ENCODE measurements around the gene FBXW5. TPM values are rescaled to one million over a fixed set of nuclear protein-coding genes. Genes with fewer than 3 reads are reported as not detected.

Gene FBXW5
- total RNA-seq, 2 donors from 2014 or later = 203 to 233 TPM

- Histone ChIP-seq H3K27me3 (no peaks in the 10 kb centered on the region), H3K9me3 (no peaks in the 10 kb centered on the region), H3K36me3 (no peaks in the 10 kb centered on the region), H3K4me1 (peaks cover 0 to 50% of the 10 kb centered on the region in 2 donors), H3K27ac (no peak overlapping the region), H3K4me3 (peak overlapping the region; percentile 6 to 32)
- TF ChIP-seq CTCF (IDR thresholded peaks at IDR 0.05) = no peak
- no peak for DNase-seq (ENCODE audit: low spot score)
Observed at GRCh38 chr9:136985853-136986252, 41.3 kb upstream of the FBXW5 start.

GRCh38 chr9:136985027-136985602 is 40.6 kb upstream of the FBXW5 start:
- Histone ChIP-seq H3K9me3 (no peaks in the 10 kb centered on the region), H3K27me3 (no peaks in the 10 kb centered on the region), H3K36me3 (no peaks in the 10 kb centered on the region), H3K4me1 (peaks cover 0 to 58% of the 10 kb centered on the region in 2 donors), H3K4me3 (peak overlapping the region; percentile 5 to 32), H3K27ac (no peak overlapping the region)
- TF ChIP-seq CTCF (IDR thresholded peaks at IDR 0.05) = no peak
- DNase-seq (ENCODE audit: low spot score) = no peak

GRCh38 chr9:136984464-136985026 is 40.0 kb upstream of the FBXW5 start:
- no peak overlapping the region for H3K4me3 ChIP-seq
- H3K27ac ChIP-seq = no peak overlapping the region
- no peaks in the 10 kb centered on the region for H3K36me3 ChIP-seq
- H3K4me1 ChIP-seq = peaks cover 0 to 63% of the 10 kb centered on the region in 2 donors
- no peak for TF ChIP-seq CTCF (IDR thresholded peaks at IDR 0.05)
- no peaks in the 10 kb centered on the region for H3K27me3 ChIP-seq
- H3K9me3 ChIP-seq = no peaks in the 10 kb centered on the region
- no peak for DNase-seq (ENCODE audit: low spot score)

- H3K4me1 ChIP-seq = peaks cover 0 to 71% of the 10 kb centered on the region in 2 donors
- no peak overlapping the region for H3K4me3 ChIP-seq
- no peak for TF ChIP-seq CTCF (IDR thresholded peaks at IDR 0.05)
- no peaks in the 10 kb centered on the region for H3K36me3 ChIP-seq
- no peaks in the 10 kb centered on the region for H3K9me3 ChIP-seq
- H3K27ac ChIP-seq = peak overlapping the region in 1 of 2 donors; percentile 77
- DNase-seq (ENCODE audit: low spot score) = no peak
- H3K27me3 ChIP-seq = no peaks in the 10 kb centered on the region
Observed at GRCh38 chr9:136983656-136984314, 39.2 kb upstream of the FBXW5 start.

GRCh38 chr9:136983167-136983566 is 38.6 kb upstream of the FBXW5 start:
- Histone ChIP-seq H3K4me1 (peaks cover 0 to 73% of the 10 kb centered on the region in 2 donors), H3K4me3 (no peak overlapping the region), H3K9me3 (no peaks in the 10 kb centered on the region), H3K36me3 (no peaks in the 10 kb centered on the region), H3K27ac (peak overlapping the region in 1 of 2 donors; percentile 77), H3K27me3 (no peaks in the 10 kb centered on the region)
- no peak for TF ChIP-seq CTCF (IDR thresholded peaks at IDR 0.05)
- no peak for DNase-seq (ENCODE audit: low spot score)
